Medulla oblongata (tissue), 1 donor: ENCODE results near the gene SCGB1A1.

Experiments used
- DNase-seq: peaks from one replicate; pipeline ENCODE4 v3.0.0-alpha.2; 2015; ENCODE audit errors: extremely low spot score

SCGB1A1 gene

DNA sequence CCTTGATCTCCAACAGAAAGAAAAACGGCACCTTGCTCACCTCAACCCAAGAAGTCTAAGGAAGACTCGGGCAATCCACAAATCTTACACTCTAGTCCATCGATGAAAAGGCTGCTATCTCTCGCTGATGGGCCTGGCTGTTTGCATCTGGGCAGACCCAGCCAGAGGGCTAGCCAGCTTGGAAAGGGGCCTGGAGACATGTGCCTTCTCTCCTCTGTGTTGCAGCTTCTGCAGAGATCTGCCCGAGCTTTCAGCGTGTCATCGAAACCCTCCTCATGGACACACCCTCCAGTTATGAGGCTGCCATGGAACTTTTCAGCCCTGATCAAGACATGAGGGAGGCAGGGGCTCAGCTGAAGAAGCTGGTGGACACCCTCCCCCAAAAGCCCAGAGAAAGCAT, 3.2 kb downstream of the SCGB1A1 start:
- DNase-seq, result no peak

- no peak for DNase-seq
These were observed 4.2 kb downstream of the SCGB1A1 start for GRCh38 chr11:62423012-62423411.

DNA sequence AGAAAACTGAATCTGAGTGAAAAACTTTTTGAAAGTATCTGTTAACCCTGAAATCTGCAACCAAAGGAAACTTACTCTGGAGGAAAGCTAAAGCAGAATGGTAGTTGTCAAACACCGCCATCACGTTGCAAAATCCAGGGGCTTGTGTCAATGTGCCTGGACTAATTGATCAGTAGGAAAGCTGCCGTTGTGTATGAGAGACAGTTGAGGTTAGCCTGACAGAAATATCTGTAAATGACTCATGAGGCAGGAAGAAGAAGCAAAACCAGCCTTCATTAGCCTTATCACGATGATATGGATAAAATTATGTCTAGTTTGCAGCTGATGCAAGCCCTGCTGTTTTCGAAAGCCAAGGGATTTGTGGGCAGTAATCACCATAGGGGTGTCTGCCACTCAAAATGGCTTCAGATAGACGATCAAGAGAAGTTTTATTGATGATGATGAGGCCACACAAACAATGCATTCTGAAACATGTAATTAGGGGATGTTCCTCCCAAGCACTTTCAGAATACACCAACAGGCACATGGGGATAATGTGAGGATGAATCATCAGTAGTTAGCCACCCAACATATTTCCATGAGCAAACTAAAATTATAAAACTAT, 8.9 kb downstream of the SCGB1A1 start:
- no peak for DNase-seq

- no peak for DNase-seq
These were observed 10.2 kb downstream of the SCGB1A1 start for GRCh38 chr11:62428871-62429560.

GRCh38 chr11:62430425-62430824, 11.6 kb downstream of the SCGB1A1 start:
- DNase-seq, result no peak

GRCh38 chr11:62431171-62431901, 12.5 kb downstream of the SCGB1A1 start:
- no peak for DNase-seq

- DNase-seq, result no peak
These were observed 13.9 kb downstream of the SCGB1A1 start for GRCh38 chr11:62432695-62433094.

GRCh38 chr11:62433141-62433903, 14.5 kb downstream of the SCGB1A1 start:
- peak; percentile 39 for DNase-seq

- no peak for DNase-seq
These were observed 15.1 kb downstream of the SCGB1A1 start for GRCh38 chr11:62433904-62434276.

GRCh38 chr11:62435846-62436660, 17.2 kb downstream of the SCGB1A1 start:
- peak; percentile 67 for DNase-seq

GRCh38 chr11:62437616-62438015, 18.8 kb downstream of the SCGB1A1 start:
- no peak for DNase-seq

- DNase-seq, result no peak
These were observed 19.8 kb downstream of the SCGB1A1 start for GRCh38 chr11:62438641-62439040.

- peak; percentile 25 for DNase-seq
These were observed 21.2 kb downstream of the SCGB1A1 start for GRCh38 chr11:62439785-62440602.

- peak; percentile 66 for DNase-seq
These were observed 24.8 kb downstream of the SCGB1A1 start for GRCh38 chr11:62443390-62444235.

DNA sequence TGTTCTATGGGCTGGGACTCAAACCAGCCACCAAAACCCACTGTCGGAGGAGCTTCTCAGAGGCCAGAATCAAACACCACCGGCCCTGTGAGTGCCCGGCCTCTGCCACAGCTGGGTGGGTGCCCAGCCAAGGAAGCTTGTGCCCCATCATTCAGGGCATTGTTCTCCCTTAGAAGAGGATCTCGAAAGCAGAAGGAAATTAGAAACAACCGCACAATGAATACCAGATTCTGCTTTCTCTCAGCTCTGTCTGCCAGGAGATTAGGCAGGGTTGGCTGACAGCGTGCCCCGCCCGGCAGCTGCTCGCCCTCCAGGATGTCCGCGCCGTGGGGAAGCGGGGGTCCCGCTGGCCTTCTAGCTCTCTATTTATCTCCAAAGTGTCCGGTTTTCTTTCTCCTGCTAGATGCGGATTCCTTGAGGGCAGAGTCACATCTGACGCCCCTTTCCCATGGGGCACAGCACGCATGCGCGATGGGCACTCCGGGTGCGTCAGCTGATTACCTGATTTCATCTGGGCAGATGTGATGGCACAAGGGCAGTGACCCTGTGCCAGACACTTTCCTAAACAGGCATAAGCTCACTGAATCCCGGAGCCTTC, 25.5 kb downstream of the SCGB1A1 start:
- DNase-seq, result peak; percentile 90

DNA sequence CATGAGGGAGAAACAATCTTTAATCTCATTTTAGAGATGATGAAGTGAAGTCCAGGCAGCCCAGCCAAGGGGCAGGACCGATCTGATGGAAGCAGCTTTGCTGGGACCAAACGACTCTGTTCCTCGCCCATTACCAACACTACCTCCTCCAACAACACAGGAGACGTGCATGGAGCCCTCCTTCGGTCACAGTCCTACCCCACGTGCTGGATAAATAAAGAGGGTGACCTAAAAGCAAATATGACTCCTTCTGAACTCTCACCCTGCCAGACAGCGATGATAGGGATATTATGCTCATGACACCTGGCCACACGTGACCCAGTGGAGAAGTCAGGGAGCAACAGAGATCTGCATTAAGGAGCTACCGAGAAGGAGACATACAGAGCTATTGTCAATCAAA, 26.0 kb downstream of the SCGB1A1 start:
- DNase-seq, result peak; percentile 28

GRCh38 chr11:62445314-62445740, 26.5 kb downstream of the SCGB1A1 start:
- DNase-seq, result peak; percentile 30

DNA sequence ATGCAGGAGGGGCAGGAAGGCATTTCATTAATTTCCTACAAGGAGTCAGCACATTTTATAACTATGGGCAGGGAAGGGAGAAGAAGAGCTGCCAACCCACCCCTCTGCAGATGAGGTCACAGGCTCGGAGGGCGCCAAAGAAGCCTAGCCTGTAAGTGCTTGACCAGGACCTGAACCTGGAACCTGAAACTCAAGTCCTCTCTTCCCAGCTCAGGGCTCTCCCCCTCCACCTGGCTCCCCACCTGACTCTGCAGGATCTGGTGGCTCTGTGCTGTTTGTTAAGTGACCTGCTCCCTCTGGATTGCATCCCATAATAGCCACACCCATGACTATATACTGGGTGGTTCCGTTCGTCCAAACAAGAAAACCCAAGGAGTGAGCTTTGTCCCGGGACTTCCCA, 27.3 kb downstream of the SCGB1A1 start:
- DNase-seq, result no peak

GRCh38 chr11:62449451-62449851, 30.6 kb downstream of the SCGB1A1 start:
- DNase-seq, result no peak
